DMS79 (cell line): ENCODE results near the gene MACROH2A1.

Source experiments
- DNase-seq: peaks from one replicate; lab custom pipeline; 2025; lab: John Stamatoyannopoulos, UW

Gene MACROH2A1

GRCh38 chr5:135353952-135354721 is 44.9 kb downstream of the MACROH2A1 start:
- DNase-seq: no peak

- no peak for DNase-seq
Observed at GRCh38 chr5:135350536-135350935, 48.5 kb downstream of the MACROH2A1 start.

- no peak for DNase-seq
Observed at GRCh38 chr5:135349886-135350285, 49.1 kb downstream of the MACROH2A1 start.

GRCh38 chr5:135349451-135349850 is 49.6 kb downstream of the MACROH2A1 start:
- DNase-seq: no peak

- no peak for DNase-seq
Observed at GRCh38 chr5:135348918-135349317, 50.1 kb downstream of the MACROH2A1 start.

- DNase-seq: no peak
Observed at GRCh38 chr5:135347392-135347791, 51.6 kb downstream of the MACROH2A1 start.

GRCh38 chr5:135345956-135346731 is 52.9 kb downstream of the MACROH2A1 start:
- DNase-seq: no peak

- no peak for DNase-seq
Observed at GRCh38 chr5:135344349-135344748, 54.7 kb downstream of the MACROH2A1 start.

- no peak for DNase-seq
Observed at GRCh38 chr5:135343413-135343812, 55.6 kb downstream of the MACROH2A1 start.

GRCh38 chr5:135342551-135342875 is 56.5 kb downstream of the MACROH2A1 start:
- no peak for DNase-seq

GRCh38 chr5:135341696-135342550 is 57.1 kb downstream of the MACROH2A1 start:
- DNase-seq: no peak

GRCh38 chr5:135341016-135341666 is 57.9 kb downstream of the MACROH2A1 start:
- no peak for DNase-seq

- DNase-seq: no peak
Observed at GRCh38 chr5:135340568-135340967, 58.5 kb downstream of the MACROH2A1 start.

GRCh38 chr5:135339623-135340022 is 59.4 kb downstream of the MACROH2A1 start:
- DNase-seq: no peak

GRCh38 chr5:135339189-135339588 is 59.8 kb downstream of the MACROH2A1 start:
- no peak for DNase-seq

GRCh38 chr5:135337064-135337463 is 62.0 kb downstream of the MACROH2A1 start:
- DNase-seq: no peak

- no peak for DNase-seq
Observed at GRCh38 chr5:135335031-135335828, 63.8 kb downstream of the MACROH2A1 start.

- DNase-seq: no peak
Observed at GRCh38 chr5:135333732-135334515, 65.1 kb downstream of the MACROH2A1 start.

- no peak for DNase-seq
Observed at GRCh38 chr5:135332519-135333150, 66.4 kb downstream of the MACROH2A1 start.

- no peak for DNase-seq
Observed at GRCh38 chr5:135331612-135332011, 67.4 kb downstream of the MACROH2A1 start.
